GM23338 (cell line): Measurements from ENCODE around the gene CHCT1. TPM values are rescaled to one million over a fixed set of nuclear protein-coding genes. Genes with fewer than 3 reads are reported as not detected.

Experiments used
- ATAC-seq: fragments of 200-7000 bp; cut with Tn5 transposase; 3 replicates; pipeline ENCODE4 v1.9.1; 2020
- DNase-seq: peaks from one replicate; pipeline ENCODE4 v3.0.0-alpha.2; 2015; ENCODE audit warnings: low spot score
- H2AFZ ChIP-seq: fragments of 200-600 bp; sonication (generic); 2 replicates; pipeline ENCODE4 v1.8.0; 2016; ENCODE audit warnings: antibody characterized with exemption, mild to moderate bottlenecking, moderate library complexity
- H3F3A ChIP-seq: fragments of 200-600 bp; sonication (generic); replicated peaks from 2 replicates; pipeline ENCODE4 v1.8.0; 2017; ENCODE audit warnings: antibody characterized with exemption, mixed run types, low read depth
- H3K27ac ChIP-seq: fragments of 200-600 bp; sonication (generic); 2 replicates; pipeline ENCODE4 v1.6.1; 2016; ENCODE audit warnings: low read depth
- H3K27me3 ChIP-seq: fragments of 200-600 bp; sonication (generic); 2 replicates; pipeline ENCODE4 v1.8.0; 2016; ENCODE audit warnings: mild to moderate bottlenecking, mixed run types, moderate library complexity; ENCODE audit not compliant: insufficient read depth
- H3K36me3 ChIP-seq: fragments of 200-600 bp; sonication (generic); 2 replicates; pipeline ENCODE4 v1.8.0; 2016; ENCODE audit warnings: mild to moderate bottlenecking; ENCODE audit not compliant: insufficient read depth
- H3K4me1 ChIP-seq: fragments of 200-600 bp; sonication (generic); 2 replicates; pipeline ENCODE4 v1.8.0; 2016; ENCODE audit warnings: mild to moderate bottlenecking, moderate library complexity; ENCODE audit not compliant: insufficient read depth
- H3K4me2 ChIP-seq: fragments of 200-600 bp; sonication (generic); 2 replicates; pipeline ENCODE4 v1.7.1; 2017; ENCODE audit warnings: mixed run types
- H3K4me3 ChIP-seq: fragments of 200-600 bp; sonication (generic); 2 replicates; pipeline ENCODE4 v1.6.1; 2016; ENCODE audit warnings: mixed run types
- H3K79me2 ChIP-seq: fragments of 200-600 bp; sonication (generic); replicated peaks from 2 replicates; pipeline ENCODE4 v1.8.0; 2017; ENCODE audit warnings: mild to moderate bottlenecking; ENCODE audit not compliant: insufficient read depth
- H3K9me2 ChIP-seq: fragments of 200-600 bp; sonication (generic); 2 replicates; pipeline ENCODE4 v1.8.0; 2017; ENCODE audit not compliant: insufficient read depth
- H4K20me1 ChIP-seq: fragments of 200-600 bp; sonication (generic); replicated peaks from 2 replicates; pipeline ENCODE4 v1.8.0; 2017; ENCODE audit warnings: mild to moderate bottlenecking; ENCODE audit not compliant: insufficient read depth
- H3K27ac Mint-ChIP-seq: 2 replicates; pipeline ENCODE4 v1.8.0; 2020; ENCODE audit warnings: inconsistent platforms, mild to moderate bottlenecking, moderate library complexity, mixed read lengths
- H3K27me3 Mint-ChIP-seq: 3 replicates; pipeline ENCODE4 v1.8.0; 2022; ENCODE audit warnings: low read depth, mild to moderate bottlenecking, moderate library complexity, mixed read lengths, inconsistent platforms; ENCODE audit not compliant: insufficient read depth, poor library complexity
- H3K36me3 Mint-ChIP-seq: 3 replicates; pipeline ENCODE4 v1.8.0; 2021; ENCODE audit warnings: low read depth, mild to moderate bottlenecking, inconsistent platforms, moderate library complexity, mixed read lengths
- H3K4me1 Mint-ChIP-seq: 3 replicates; pipeline ENCODE4 v1.8.0; 2020; ENCODE audit warnings: mild to moderate bottlenecking, inconsistent platforms, mixed read lengths
- H3K4me3 Mint-ChIP-seq: 3 replicates; pipeline ENCODE4 v1.8.0; 2021; ENCODE audit warnings: moderate library complexity, mild to moderate bottlenecking, inconsistent platforms, mixed read lengths
- H3K9me3 Mint-ChIP-seq: 3 replicates; pipeline ENCODE4 v1.8.0; 2020; ENCODE audit warnings: moderate library complexity, mild to moderate bottlenecking, inconsistent platforms, mixed read lengths
- CREB1 ChIP-seq: fragments of 250-450 bp; sonication (Bioruptor Pico); IDR thresholded peaks from 2 replicates; pipeline ENCODE4 v1.5.0; 2020; ENCODE audit warnings: low read depth, mild to moderate bottlenecking, moderate library complexity
- ETS1 ChIP-seq: IDR thresholded peaks from 2 replicates; pipeline ENCODE4 v1.6.1; 2016; ENCODE audit warnings: antibody characterized with exemption
- EZH2 ChIP-seq: fragments of 200-600 bp; sonication (generic); IDR thresholded peaks from one replicate; pipeline ENCODE4 v1.8.0; 2017; ENCODE audit warnings: antibody characterized with exemption, mild to moderate bottlenecking, low read depth; ENCODE audit not compliant: unreplicated experiment
- EZH2phosphoT487 ChIP-seq: fragments of 200-600 bp; sonication (generic); IDR thresholded peaks from one replicate; pipeline ENCODE4 v1.8.1; 2018; ENCODE audit warnings: antibody characterized with exemption; ENCODE audit not compliant: unreplicated experiment
- POLR2AphosphoS5 ChIP-seq: IDR thresholded peaks from 2 replicates; pipeline ENCODE4 v1.6.1; 2016; ENCODE audit warnings: antibody characterized with exemption, low read depth
- REST ChIP-seq: IDR thresholded peaks from one replicate; pipeline ENCODE4 v1.6.1; 2018; ENCODE audit warnings: antibody characterized with exemption; ENCODE audit not compliant: unreplicated experiment
- ZNF331 ChIP-seq: fragments of 250-450 bp; sonication (Bioruptor Pico); IDR thresholded peaks from 2 replicates; pipeline ENCODE4 v1.5.0; 2020; ENCODE audit warnings: low read depth, mild to moderate bottlenecking, moderate library complexity
- polyA plus RNA-seq: library from polyadenylated mRNA; unstranded; fragments of >200 nt; fragmentation: Nextera tagmentation; extraction: Ambion mirVana; gene quantifications from 2 replicates; pipeline ENCODE4 v1.2.1, GENCODE V29; 2016
- total RNA-seq: library from RNA; depleted of rRNA; stranded (reverse); fragments of >200 nt; shearing (Covaris generic); gene quantifications from 2 replicates; pipeline ENCODE4 v1.2.3, GENCODE V29; 2014
- TF ChIP-seq, protein P1 (sequence below), 2 experiments: fragments of 200-600 bp in 1 of 2; sonication (generic) in 1 of 2; conservative IDR thresholded peaks; 2 replicates each; pipeline versions ENCODE4 v1.5.1 to v1.6.1; 2016 to 2017; ENCODE audit warnings: antibody characterized with exemption in 2 of 2, low read depth in 2 of 2, mild to moderate bottlenecking in 2 of 2, moderate library complexity in 1 of 2
- TF ChIP-seq, protein P2 (sequence below): fragments of 250-450 bp; sonication (Bioruptor Pico); IDR thresholded peaks from 2 replicates; pipeline ENCODE4 v1.5.0; 2020; ENCODE audit warnings: mild to moderate bottlenecking, moderate library complexity

Gene CHCT1
- total and polyA plus RNA-seq, 2 experiments from 2014 or later, result 0.61 TPM; not detected in 1

DNA sequence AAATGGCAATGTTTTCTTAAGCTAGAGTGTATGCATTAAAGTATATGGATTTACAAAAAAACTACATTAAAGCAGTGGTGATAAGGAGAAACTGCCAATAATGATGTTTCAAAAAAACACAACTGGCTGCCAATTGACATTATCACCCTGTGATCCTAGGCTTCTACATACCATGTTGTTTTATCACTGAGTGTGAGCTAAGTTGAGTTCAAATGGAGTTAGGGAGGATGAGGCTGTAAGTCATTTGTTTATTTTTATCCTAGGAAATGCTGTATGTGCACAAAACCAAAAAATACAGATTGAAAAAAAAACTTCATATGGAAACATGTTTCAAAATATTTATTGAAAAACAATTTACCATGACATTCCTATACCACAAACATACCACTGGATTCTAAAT lies 22.9 kb downstream of the CHCT1 start:
- no peaks in the 10 kb centered on the region for H3K27me3 ChIP-seq
- no peak overlapping the region for H3K27ac Mint-ChIP-seq
- H3K4me2 ChIP-seq, result no peak overlapping the region
- no peaks in the 10 kb centered on the region for H3K4me1 ChIP-seq
- H2AFZ ChIP-seq, result no peak overlapping the region
- DNase-seq, result no peak
- H3K27ac ChIP-seq, result no peak overlapping the region
- H3K36me3 ChIP-seq, result peaks cover 4% of the 10 kb centered on the region; the same call in 1 of the 2 replicates
- peaks cover 10% of the 10 kb centered on the region; the same call in 2 of the 3 replicates for H3K9me3 Mint-ChIP-seq
- H4K20me1 ChIP-seq, result no peaks in the 10 kb centered on the region
- no peaks in the 10 kb centered on the region for H3K79me2 ChIP-seq
- no peak overlapping the region for H3K4me3 ChIP-seq
- peaks cover 13% of the 10 kb centered on the region; the same call in 2 of the 3 replicates for H3K36me3 Mint-ChIP-seq
- H3K4me1 Mint-ChIP-seq, result no peaks in the 10 kb centered on the region
- no peak overlapping the region for H3K4me3 Mint-ChIP-seq
- H3K27me3 Mint-ChIP-seq, result peaks cover 3% of the 10 kb centered on the region
- H3F3A ChIP-seq, result no peaks in the 10 kb centered on the region; the same call in 1 of the 2 replicates
- H3K9me2 ChIP-seq, result no peaks in the 10 kb centered on the region
- TF ChIP-seq EZH2 (no peak), POLR2AphosphoS5 (no peak), ZNF331 (CRISPR knock-in tag) (no peak), EZH2phosphoT487 (no peak), REST (no peak), ETS1 (no peak), CREB1 (CRISPR knock-in tag) (no peak)
- TF ChIP-seq, protein P1, sequence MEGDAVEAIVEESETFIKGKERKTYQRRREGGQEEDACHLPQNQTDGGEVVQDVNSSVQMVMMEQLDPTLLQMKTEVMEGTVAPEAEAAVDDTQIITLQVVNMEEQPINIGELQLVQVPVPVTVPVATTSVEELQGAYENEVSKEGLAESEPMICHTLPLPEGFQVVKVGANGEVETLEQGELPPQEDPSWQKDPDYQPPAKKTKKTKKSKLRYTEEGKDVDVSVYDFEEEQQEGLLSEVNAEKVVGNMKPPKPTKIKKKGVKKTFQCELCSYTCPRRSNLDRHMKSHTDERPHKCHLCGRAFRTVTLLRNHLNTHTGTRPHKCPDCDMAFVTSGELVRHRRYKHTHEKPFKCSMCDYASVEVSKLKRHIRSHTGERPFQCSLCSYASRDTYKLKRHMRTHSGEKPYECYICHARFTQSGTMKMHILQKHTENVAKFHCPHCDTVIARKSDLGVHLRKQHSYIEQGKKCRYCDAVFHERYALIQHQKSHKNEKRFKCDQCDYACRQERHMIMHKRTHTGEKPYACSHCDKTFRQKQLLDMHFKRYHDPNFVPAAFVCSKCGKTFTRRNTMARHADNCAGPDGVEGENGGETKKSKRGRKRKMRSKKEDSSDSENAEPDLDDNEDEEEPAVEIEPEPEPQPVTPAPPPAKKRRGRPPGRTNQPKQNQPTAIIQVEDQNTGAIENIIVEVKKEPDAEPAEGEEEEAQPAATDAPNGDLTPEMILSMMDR (conservative IDR thresholded peaks at IDR 0.05; ENCODE audit: low read depth in 2 of 2), result no peak
- TF ChIP-seq, protein P2, sequence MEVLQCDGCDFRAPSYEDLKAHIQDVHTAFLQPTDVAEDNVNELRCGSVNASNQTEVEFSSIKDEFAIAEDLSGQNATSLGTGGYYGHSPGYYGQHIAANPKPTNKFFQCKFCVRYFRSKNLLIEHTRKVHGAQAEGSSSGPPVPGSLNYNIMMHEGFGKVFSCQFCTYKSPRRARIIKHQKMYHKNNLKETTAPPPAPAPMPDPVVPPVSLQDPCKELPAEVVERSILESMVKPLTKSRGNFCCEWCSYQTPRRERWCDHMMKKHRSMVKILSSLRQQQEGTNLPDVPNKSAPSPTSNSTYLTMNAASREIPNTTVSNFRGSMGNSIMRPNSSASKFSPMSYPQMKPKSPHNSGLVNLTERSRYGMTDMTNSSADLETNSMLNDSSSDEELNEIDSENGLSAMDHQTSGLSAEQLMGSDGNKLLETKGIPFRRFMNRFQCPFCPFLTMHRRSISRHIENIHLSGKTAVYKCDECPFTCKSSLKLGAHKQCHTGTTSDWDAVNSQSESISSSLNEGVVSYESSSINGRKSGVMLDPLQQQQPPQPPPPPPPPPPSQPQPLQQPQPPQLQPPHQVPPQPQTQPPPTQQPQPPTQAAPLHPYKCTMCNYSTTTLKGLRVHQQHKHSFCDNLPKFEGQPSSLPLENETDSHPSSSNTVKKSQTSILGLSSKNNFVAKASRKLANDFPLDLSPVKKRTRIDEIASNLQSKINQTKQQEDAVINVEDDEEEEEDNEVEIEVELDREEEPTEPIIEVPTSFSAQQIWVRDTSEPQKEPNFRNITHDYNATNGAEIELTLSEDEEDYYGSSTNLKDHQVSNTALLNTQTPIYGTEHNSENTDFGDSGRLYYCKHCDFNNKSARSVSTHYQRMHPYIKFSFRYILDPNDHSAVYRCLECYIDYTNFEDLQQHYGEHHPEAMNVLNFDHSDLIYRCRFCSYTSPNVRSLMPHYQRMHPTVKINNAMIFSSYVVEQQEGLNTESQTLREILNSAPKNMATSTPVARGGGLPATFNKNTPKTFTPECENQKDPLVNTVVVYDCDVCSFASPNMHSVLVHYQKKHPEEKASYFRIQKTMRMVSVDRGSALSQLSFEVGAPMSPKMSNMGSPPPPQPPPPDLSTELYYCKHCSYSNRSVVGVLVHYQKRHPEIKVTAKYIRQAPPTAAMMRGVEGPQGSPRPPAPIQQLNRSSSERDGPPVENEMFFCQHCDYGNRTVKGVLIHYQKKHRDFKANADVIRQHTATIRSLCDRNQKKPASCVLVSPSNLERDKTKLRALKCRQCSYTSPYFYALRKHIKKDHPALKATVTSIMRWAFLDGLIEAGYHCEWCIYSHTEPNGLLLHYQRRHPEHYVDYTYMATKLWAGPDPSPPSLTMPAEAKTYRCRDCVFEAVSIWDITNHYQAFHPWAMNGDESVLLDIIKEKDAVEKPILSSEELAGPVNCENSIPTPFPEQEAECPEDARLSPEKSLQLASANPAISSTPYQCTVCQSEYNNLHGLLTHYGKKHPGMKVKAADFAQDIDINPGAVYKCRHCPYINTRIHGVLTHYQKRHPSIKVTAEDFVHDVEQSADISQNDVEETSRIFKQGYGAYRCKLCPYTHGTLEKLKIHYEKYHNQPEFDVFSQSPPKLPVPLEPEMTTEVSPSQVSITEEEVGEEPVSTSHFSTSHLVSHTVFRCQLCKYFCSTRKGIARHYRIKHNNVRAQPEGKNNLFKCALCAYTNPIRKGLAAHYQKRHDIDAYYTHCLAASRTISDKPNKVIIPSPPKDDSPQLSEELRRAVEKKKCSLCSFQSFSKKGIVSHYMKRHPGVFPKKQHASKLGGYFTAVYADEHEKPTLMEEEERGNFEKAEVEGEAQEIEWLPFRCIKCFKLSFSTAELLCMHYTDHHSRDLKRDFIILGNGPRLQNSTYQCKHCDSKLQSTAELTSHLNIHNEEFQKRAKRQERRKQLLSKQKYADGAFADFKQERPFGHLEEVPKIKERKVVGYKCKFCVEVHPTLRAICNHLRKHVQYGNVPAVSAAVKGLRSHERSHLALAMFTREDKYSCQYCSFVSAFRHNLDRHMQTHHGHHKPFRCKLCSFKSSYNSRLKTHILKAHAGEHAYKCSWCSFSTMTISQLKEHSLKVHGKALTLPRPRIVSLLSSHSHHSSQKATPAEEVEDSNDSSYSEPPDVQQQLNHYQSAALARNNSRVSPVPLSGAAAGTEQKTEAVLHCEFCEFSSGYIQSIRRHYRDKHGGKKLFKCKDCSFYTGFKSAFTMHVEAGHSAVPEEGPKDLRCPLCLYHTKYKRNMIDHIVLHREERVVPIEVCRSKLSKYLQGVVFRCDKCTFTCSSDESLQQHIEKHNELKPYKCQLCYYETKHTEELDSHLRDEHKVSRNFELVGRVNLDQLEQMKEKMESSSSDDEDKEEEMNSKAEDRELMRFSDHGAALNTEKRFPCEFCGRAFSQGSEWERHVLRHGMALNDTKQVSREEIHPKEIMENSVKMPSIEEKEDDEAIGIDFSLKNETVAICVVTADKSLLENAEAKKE, result no peak
- ATAC-seq, result no peak
